IMR-90 (cell line): Measurements from ENCODE around the gene ANKHD1. TPM values are rescaled to one million over a fixed set of nuclear protein-coding genes. Genes with fewer than 3 reads are reported as not detected.

Experiments used
- ATAC-seq: fragments of 200-7000 bp; cut with Tn5 transposase; 2 replicates; pipeline ENCODE4 v1.9.1; 2020; ENCODE audit warnings: low read depth, mild to moderate bottlenecking, moderate library complexity
- BruUV-seq: library from RNA; stranded (reverse); fragments of 400-500 nt; replicated peaks from 2 replicates; lab custom pipeline; 2021; lab: Mats Ljungman, UMichigan
- CTCF ChIA-PET: fragments of 300-600 bp; formaldehyde crosslinking; extraction: SDS; loops from one replicate; lab custom pipeline; 2021; ENCODE audit warnings: antibody characterized with exemption; lab: Yijun Ruan, JAX
- POLR2A ChIA-PET: fragments of 300-600 bp; sonication (Branson Sonifier 250); formaldehyde crosslinking; loops from one replicate; lab custom pipeline; 2022; ENCODE audit warnings: antibody characterized with exemption; ENCODE audit not compliant: unreplicated experiment; lab: Charles Lee
- DNase-seq: peaks from one replicate; pipeline ENCODE4 v3.0.0; 2013
- H2AFZ ChIP-seq: replicated peaks from 2 replicates; pipeline ENCODE3; 2013; ENCODE audit warnings: low read length, mild to moderate bottlenecking; ENCODE audit not compliant: poor library complexity
- H2AK5ac ChIP-seq: 2 replicates; pipeline ENCODE4 v1.6.1; 2013; ENCODE audit warnings: low read depth, low read length, inconsistent platforms
- H2AK9ac ChIP-seq: replicated peaks from 2 replicates; pipeline ENCODE3; 2013; ENCODE audit warnings: mild to moderate bottlenecking, low read depth, low read length, moderate library complexity; ENCODE audit not compliant: poor library complexity
- H2BK120ac ChIP-seq: 2 replicates; pipeline ENCODE4 v1.6.1; 2013; ENCODE audit warnings: low read depth, low read length, inconsistent platforms
- H2BK15ac ChIP-seq: 3 replicates; pipeline ENCODE4 v1.6.1; 2013; ENCODE audit warnings: low read depth, low read length, inconsistent platforms
- H2BK20ac ChIP-seq: 2 replicates; pipeline ENCODE4 v1.6.1; 2013; ENCODE audit warnings: low read depth, mild to moderate bottlenecking, inconsistent platforms, low read length, moderate library complexity
- H2BK5ac ChIP-seq: 2 replicates; pipeline ENCODE4 v1.6.1; 2013; ENCODE audit warnings: mild to moderate bottlenecking, low read depth, low read length, inconsistent platforms; ENCODE audit not compliant: poor library complexity, severe bottlenecking
- H3K14ac ChIP-seq: replicated peaks from 2 replicates; pipeline ENCODE4 v1.6.1; 2013; ENCODE audit warnings: low read depth, low read length, inconsistent platforms
- H3K18ac ChIP-seq: 2 replicates; pipeline ENCODE4 v1.6.1; 2013; ENCODE audit warnings: low read depth, low read length, control low read depth
- H3K23ac ChIP-seq: 2 replicates; pipeline ENCODE4 v1.6.1; 2013; ENCODE audit warnings: low read depth, low read length, inconsistent platforms
- H3K27ac ChIP-seq: 2 replicates; pipeline ENCODE4 v1.5.1; 2013; ENCODE audit warnings: mild to moderate bottlenecking, control low read depth, low read length; ENCODE audit not compliant: insufficient read depth
- H3K27me3 ChIP-seq: 2 replicates; pipeline ENCODE4 v1.6.1; 2013; ENCODE audit warnings: low read length; ENCODE audit not compliant: control insufficient read depth, insufficient read depth
- H3K36me3 ChIP-seq: 2 replicates; pipeline ENCODE4 v1.6.1; 2013; ENCODE audit warnings: low read length, mixed read lengths; ENCODE audit not compliant: control insufficient read depth, insufficient read depth
- H3K4ac ChIP-seq: 2 replicates; pipeline ENCODE4 v1.6.1; 2013; ENCODE audit warnings: low read depth, low read length, inconsistent platforms
- H3K4me1 ChIP-seq: 2 replicates; pipeline ENCODE4 v1.6.1; 2013; ENCODE audit warnings: low read length, mixed read lengths; ENCODE audit not compliant: control insufficient read depth, insufficient read depth
- H3K4me2 ChIP-seq: 2 replicates; pipeline ENCODE4 v1.6.1; 2013; ENCODE audit warnings: low read depth, mild to moderate bottlenecking, control low read depth, low read length, moderate library complexity
- H3K4me3 ChIP-seq: 2 replicates; pipeline ENCODE4 v1.5.1; 2013; ENCODE audit warnings: low read depth, mild to moderate bottlenecking, control low read depth, low read length, moderate library complexity; ENCODE audit not compliant: insufficient read depth
- H3K56ac ChIP-seq: 2 replicates; pipeline ENCODE4 v1.6.1; 2013; ENCODE audit warnings: low read length, inconsistent platforms; ENCODE audit not compliant: insufficient read depth; ENCODE audit errors: extremely low read depth
- H3K79me1 ChIP-seq, 2 experiments: 2 replicates each; pipeline ENCODE4 v1.6.1; 2013; ENCODE audit warnings: low read length in 2 of 2, inconsistent platforms in 1 of 2, low read depth in 1 of 2
- H3K9ac ChIP-seq: 2 replicates; pipeline ENCODE4 v1.6.1; 2013; ENCODE audit warnings: low read depth, low read length, control low read depth
- H3K9me1 ChIP-seq: 2 replicates; pipeline ENCODE4 v1.6.1; 2013; ENCODE audit warnings: low read length, inconsistent platforms; ENCODE audit not compliant: insufficient read depth
- H3K9me3 ChIP-seq: 2 replicates; pipeline ENCODE4 v1.6.1; 2013; ENCODE audit warnings: low read length; ENCODE audit not compliant: control insufficient read depth, insufficient read depth
- H4K20me1 ChIP-seq: 2 replicates; pipeline ENCODE4 v1.6.1; 2013; ENCODE audit warnings: low read length, inconsistent platforms; ENCODE audit not compliant: insufficient read depth
- H4K5ac ChIP-seq: 2 replicates; pipeline ENCODE4 v1.6.1; 2013; ENCODE audit warnings: mild to moderate bottlenecking, low read depth, low read length, control low read depth
- H4K8ac ChIP-seq, 2 experiments: 2 replicates each; pipeline ENCODE4 v1.6.1; 2013; ENCODE audit warnings: low read depth in 2 of 2, low read length in 2 of 2, control low read depth in 1 of 2, inconsistent platforms in 1 of 2
- H4K91ac ChIP-seq: 2 replicates; pipeline ENCODE4 v1.6.1; 2013; ENCODE audit warnings: low read depth, low read length, inconsistent platforms; ENCODE audit not compliant: insufficient read depth
- BHLHE40 ChIP-seq: fragments of 150-350 bp; IDR thresholded peaks from 2 replicates; pipeline ENCODE4 v1.6.1; 2016; ENCODE audit warnings: mild to moderate bottlenecking, low read depth, low read length
- CEBPB ChIP-seq: IDR thresholded peaks from 2 replicates; pipeline ENCODE4 v1.6.1; 2012; ENCODE audit warnings: low read depth, low read length, improper control_type of control experiment
- CHD1 ChIP-seq: IDR thresholded peaks from 2 replicates; pipeline ENCODE4 v1.6.1; 2012; ENCODE audit warnings: low read depth, low read length, improper control_type of control experiment
- FOS ChIP-seq: fragments of 150-350 bp; IDR thresholded peaks from 2 replicates; pipeline ENCODE4 v1.6.1; 2016; ENCODE audit warnings: low read depth, low read length
- MAFK ChIP-seq: IDR thresholded peaks from 2 replicates; pipeline ENCODE4 v1.6.1; 2012; ENCODE audit warnings: low read depth, low read length, improper control_type of control experiment
- MAZ ChIP-seq: IDR thresholded peaks from 2 replicates; pipeline ENCODE4 v1.6.1; 2012; ENCODE audit warnings: low read depth, mild to moderate bottlenecking, low read length, improper control_type of control experiment, moderate library complexity, borderline replicate concordance
- MXI1 ChIP-seq: IDR thresholded peaks from 2 replicates; pipeline ENCODE4 v1.6.1; 2012; ENCODE audit warnings: low read depth, mild to moderate bottlenecking, low read length, moderate library complexity, borderline replicate concordance
- NFE2L2 ChIP-seq: fragments of 150-350 bp; IDR thresholded peaks from 2 replicates; pipeline ENCODE4 v1.6.1; 2016; ENCODE audit warnings: low read depth, mild to moderate bottlenecking, low read length
- POLR2A ChIP-seq: IDR thresholded peaks from 2 replicates; pipeline ENCODE4 v1.6.1; 2012; ENCODE audit warnings: mild to moderate bottlenecking, low read depth, low read length
- RAD21 ChIP-seq: IDR thresholded peaks from 2 replicates; pipeline ENCODE4 v1.6.1; 2012; ENCODE audit warnings: low read length, improper control_type of control experiment
- RCOR1 ChIP-seq: IDR thresholded peaks from 2 replicates; pipeline ENCODE4 v1.6.1; 2012; ENCODE audit warnings: mild to moderate bottlenecking, low read length, improper control_type of control experiment; ENCODE audit not compliant: insufficient replicate concordance
- RFX5 ChIP-seq: IDR thresholded peaks from 2 replicates; pipeline ENCODE4 v1.8.0; 2012; ENCODE audit warnings: low read depth, mild to moderate bottlenecking, low read length, moderate library complexity
- SMC3 ChIP-seq: fragments of 150-350 bp; IDR thresholded peaks from 2 replicates; pipeline ENCODE4 v1.6.1; 2016; ENCODE audit warnings: low read depth, mild to moderate bottlenecking, antibody characterized with exemption, low read length, moderate library complexity
- WGBS, 2 experiments: methylation state at CpG; one replicate each; pipeline versions ENCODE4 v1.1.5 to v1.1.7; 2013; ENCODE audit warnings: missing lambda C conversion rate in 2 of 2; ENCODE audit not compliant: insufficient read length in 1 of 2; ENCODE audit errors: extremely low coverage in 2 of 2; 5-methylcytosine and 5-hydroxymethylcytosine counted together
- dilution Hi-C: fragments of 300-500 bp; cut with HindIII; formaldehyde crosslinking; loops from one replicate; pipeline ENCODE4 v1.14.3; 2018; ENCODE audit warnings: low sequenced_read_pairs; ENCODE audit not compliant: unreplicated experiment
- in situ Hi-C: fragments of 300-500 bp; cut with MboI; formaldehyde crosslinking; loops from 3 replicates; pipeline ENCODE4 v1.14.3; 2019; ENCODE audit warnings: low sequenced_read_pairs, inconsistent platforms, mixed read lengths
- intact Hi-C: fragments of 100-400 bp; cut with micrococcal nuclease; formaldehyde crosslinking; loops from 2 replicates; pipeline ENCODE4 v1.10.0; 2022
- polyA plus RNA-seq, 3 experiments: library from polyadenylated mRNA; depleted of rRNA; stranded (reverse); fragments of >200 nt; gene quantifications; 2 replicates each; pipeline ENCODE4 v1.2.3, GENCODE V29; 2012; ENCODE audit warnings: low replicate concordance in 1 of 3
- total RNA-seq: library from RNA; depleted of rRNA; stranded (reverse); fragments of >200 nt; gene quantifications from 2 replicates; pipeline ENCODE4 v1.2.3, GENCODE V29; 2012
- TF ChIP-seq, protein P1 (sequence below): conservative IDR thresholded peaks from 2 replicates; pipeline ENCODE4 v1.5.1; 2012; ENCODE audit warnings: mild to moderate bottlenecking, low read depth, low read length, improper control_type of control experiment
- TF ChIP-seq, protein P2 (sequence below): fragments of 150-350 bp; IDR thresholded peaks from 2 replicates; pipeline ENCODE4 v1.6.1; 2017; ENCODE audit warnings: mild to moderate bottlenecking, antibody characterized with exemption, low read length, low read depth
- TF ChIP-seq, protein P3 (sequence below): fragments of 150-350 bp; IDR thresholded peaks from 2 replicates; pipeline ENCODE4 v1.6.1; 2016; ENCODE audit warnings: low read depth, mild to moderate bottlenecking, low read length, moderate library complexity, borderline replicate concordance

ANKHD1 gene
- total and polyA plus RNA-seq, 2 of the 4 experiments (the other 2 are of a cell fraction) = 32.1 to 36.7 TPM

DNA sequence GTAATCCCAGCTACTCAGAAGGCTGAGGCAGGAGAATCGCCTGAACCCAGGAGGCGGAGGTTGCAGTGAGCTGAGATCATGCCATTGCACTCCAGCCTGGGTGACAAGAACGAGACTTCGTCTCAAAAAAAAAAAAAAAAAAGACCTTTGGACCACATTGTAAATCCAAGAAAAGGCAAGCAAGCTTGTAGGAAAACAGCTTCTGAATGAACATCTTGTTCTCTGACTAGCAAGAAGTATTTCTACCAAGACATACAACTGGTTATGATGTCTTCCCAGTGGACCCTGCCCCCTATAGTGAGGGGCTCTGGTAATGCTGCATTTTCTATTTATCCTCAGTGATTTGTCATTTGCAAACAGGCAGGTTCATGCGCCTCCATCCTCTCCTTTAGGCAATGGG lies 141.3 kb downstream of the ANKHD1 start:
- Histone ChIP-seq H4K91ac (no peak overlapping the region), H4K5ac (no peak overlapping the region), H2AFZ (no peak overlapping the region), H3K27me3 (no peaks in the 10 kb centered on the region), H3K9ac (no peak overlapping the region), H3K9me3 (no peaks in the 10 kb centered on the region), H3K4me1 (peaks cover 8% of the 10 kb centered on the region), H3K27ac (no peak overlapping the region), H3K4me2 (no peak overlapping the region), H3K18ac (no peak overlapping the region), H2AK9ac (no peak overlapping the region), H3K79me1 (peaks cover 0 to 11% of the 10 kb centered on the region in 2 experiments; a peak in 2 of 4 replicates), H3K56ac (no peak overlapping the region), H3K14ac (no peak overlapping the region), H2BK20ac (no peak overlapping the region), H4K20me1 (peaks cover 5% of the 10 kb centered on the region), H3K36me3 (peaks cover 12% of the 10 kb centered on the region), H2BK120ac (no peak overlapping the region), H2BK15ac (no peak overlapping the region), H3K9me1 (no peaks in the 10 kb centered on the region), H2AK5ac (no peak overlapping the region), H3K4me3 (no peak overlapping the region), H3K4ac (no peak overlapping the region), H2BK5ac (no peak overlapping the region), H3K23ac (no peak overlapping the region), H4K8ac (no peak overlapping the region)
- CTCF ChIA-PET = no interaction called here
- ATAC-seq = no peak
- POLR2A ChIA-PET = no interaction called here
- in situ Hi-C loops = no loop called here
- TF ChIP-seq CHD1 (no peak), NFE2L2 (no peak), POLR2A (no peak), RAD21 (no peak), SMC3 (no peak), RFX5 (no peak), BHLHE40 (no peak), MAFK (no peak), MXI1 (no peak), CEBPB (no peak), MAZ (no peak), FOS (no peak), RCOR1 (no peak)
- TF ChIP-seq, protein P1, sequence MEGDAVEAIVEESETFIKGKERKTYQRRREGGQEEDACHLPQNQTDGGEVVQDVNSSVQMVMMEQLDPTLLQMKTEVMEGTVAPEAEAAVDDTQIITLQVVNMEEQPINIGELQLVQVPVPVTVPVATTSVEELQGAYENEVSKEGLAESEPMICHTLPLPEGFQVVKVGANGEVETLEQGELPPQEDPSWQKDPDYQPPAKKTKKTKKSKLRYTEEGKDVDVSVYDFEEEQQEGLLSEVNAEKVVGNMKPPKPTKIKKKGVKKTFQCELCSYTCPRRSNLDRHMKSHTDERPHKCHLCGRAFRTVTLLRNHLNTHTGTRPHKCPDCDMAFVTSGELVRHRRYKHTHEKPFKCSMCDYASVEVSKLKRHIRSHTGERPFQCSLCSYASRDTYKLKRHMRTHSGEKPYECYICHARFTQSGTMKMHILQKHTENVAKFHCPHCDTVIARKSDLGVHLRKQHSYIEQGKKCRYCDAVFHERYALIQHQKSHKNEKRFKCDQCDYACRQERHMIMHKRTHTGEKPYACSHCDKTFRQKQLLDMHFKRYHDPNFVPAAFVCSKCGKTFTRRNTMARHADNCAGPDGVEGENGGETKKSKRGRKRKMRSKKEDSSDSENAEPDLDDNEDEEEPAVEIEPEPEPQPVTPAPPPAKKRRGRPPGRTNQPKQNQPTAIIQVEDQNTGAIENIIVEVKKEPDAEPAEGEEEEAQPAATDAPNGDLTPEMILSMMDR = no peak
- TF ChIP-seq, protein P2, sequence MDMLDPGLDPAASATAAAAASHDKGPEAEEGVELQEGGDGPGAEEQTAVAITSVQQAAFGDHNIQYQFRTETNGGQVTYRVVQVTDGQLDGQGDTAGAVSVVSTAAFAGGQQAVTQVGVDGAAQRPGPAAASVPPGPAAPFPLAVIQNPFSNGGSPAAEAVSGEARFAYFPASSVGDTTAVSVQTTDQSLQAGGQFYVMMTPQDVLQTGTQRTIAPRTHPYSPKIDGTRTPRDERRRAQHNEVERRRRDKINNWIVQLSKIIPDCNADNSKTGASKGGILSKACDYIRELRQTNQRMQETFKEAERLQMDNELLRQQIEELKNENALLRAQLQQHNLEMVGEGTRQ = no peak
- TF ChIP-seq, protein P3, sequence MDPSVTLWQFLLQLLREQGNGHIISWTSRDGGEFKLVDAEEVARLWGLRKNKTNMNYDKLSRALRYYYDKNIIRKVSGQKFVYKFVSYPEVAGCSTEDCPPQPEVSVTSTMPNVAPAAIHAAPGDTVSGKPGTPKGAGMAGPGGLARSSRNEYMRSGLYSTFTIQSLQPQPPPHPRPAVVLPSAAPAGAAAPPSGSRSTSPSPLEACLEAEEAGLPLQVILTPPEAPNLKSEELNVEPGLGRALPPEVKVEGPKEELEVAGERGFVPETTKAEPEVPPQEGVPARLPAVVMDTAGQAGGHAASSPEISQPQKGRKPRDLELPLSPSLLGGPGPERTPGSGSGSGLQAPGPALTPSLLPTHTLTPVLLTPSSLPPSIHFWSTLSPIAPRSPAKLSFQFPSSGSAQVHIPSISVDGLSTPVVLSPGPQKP = no peak
- intact Hi-C loops = no loop called here
- WGBS, 2 experiments = no CpG with 5 or more reads among the region's 5 CpGs
- no TSS peak for BruUV-seq
- dilution Hi-C loops = no loop called here
- DNase-seq = no peak
